Ishikawa (cell line): Measurements from ENCODE around the gene PITPNM2.

Experiments used
- TCF12 ChIP-seq: IDR thresholded peaks from 2 replicates; pipeline ENCODE4 v1.6.1; 2012; ENCODE audit warnings: low read depth
- USF1 ChIP-seq: IDR thresholded peaks from 2 replicates; pipeline ENCODE4 v1.6.1; 2012

DNA sequence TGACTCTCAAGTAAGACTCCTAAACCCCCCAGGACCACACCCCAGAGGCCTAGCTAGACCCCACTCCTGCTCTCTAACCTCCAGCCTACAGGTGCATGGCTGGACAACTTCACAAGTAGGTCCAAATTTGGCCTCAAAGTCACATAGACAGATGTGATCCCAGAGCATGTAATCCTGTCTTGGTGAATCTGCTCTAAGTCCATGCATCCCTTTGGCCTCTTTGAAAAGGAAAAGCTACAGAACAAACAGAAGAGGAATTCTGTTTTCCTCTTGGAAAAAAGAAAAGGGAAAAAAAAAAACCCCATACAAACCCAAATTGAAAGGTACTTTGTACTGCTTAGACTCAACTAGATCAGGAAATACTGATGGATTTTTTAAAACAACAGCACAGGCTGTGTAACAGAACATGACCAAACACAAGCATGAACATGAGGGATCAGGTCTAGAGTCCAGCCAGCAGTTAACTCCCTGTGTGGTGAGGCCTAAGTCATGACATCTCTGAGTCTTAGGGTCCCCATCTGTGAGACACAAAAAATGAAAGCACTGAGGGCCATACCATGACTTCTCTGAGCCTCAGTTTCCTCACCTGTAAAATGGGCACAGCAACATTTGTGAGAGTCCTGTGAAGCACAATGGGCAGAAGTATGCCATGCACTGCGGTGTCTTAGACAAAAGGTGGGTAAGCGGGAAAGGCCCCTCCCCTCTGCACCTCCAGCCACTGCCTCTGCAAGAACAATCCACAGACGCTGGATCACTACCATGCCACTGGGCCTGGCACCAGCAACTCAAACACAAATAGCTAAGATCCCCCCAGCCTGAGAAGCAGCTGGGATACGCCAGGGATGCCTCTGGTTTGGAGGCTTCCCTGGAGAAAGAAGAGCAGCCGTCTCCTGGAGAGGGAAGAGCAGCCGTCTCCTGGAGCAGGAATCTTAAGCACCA is 9.9 kb downstream of the PITPNM2 start:
- TF ChIP-seq USF1 (no peak), TCF12 (no peak)
